Activated CD4-positive, alpha-beta T cell treated with anti-CD3 and anti-CD28 coated beads, Interleukin-2, amount 50 U/mL, for 16 hours (primary cell): ENCODE measurements around the gene OR51B2.
"Not testable (repeated sequence)": the region's sequence is repeated elsewhere in the genome, so short reads cannot be mapped to it uniquely, and the experiment has no call there.

Experiments used
- DNase-seq: peaks from one replicate; pipeline ENCODE4 v3.0.0-alpha.2; 2020

OR51B2 gene, protein sequence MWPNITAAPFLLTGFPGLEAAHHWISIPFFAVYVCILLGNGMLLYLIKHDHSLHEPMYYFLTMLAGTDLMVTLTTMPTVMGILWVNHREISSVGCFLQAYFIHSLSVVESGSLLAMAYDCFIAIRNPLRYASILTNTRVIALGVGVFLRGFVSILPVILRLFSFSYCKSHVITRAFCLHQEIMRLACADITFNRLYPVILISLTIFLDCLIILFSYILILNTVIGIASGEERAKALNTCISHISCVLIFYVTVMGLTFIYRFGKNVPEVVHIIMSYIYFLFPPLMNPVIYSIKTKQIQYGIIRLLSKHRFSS

DNA sequence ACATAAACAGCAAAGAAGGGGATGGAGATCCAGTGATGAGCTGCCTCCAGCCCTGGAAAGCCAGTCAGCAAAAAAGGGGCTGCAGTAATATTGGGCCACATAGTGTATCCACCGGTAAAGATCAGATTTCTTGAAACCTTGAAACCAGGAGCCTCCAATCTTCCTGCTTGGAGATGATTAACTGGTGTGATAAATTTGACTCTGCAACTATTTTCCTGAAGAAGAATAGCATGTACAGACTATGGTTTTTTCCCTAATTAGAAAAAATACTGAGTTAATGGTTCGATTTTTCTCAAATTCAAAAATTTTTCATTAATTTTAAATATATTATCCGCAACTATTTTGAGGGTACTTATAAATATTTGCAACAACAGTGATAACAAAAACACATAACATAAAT is at the start of gene OR51B2:
Gene OR51B2, minus strand, starts transcription at position 101 of the 400 bp plus-strand sequence. Its CDS starts 0 bp downstream, at position 101.
- DNase-seq, result no peak

DNA sequence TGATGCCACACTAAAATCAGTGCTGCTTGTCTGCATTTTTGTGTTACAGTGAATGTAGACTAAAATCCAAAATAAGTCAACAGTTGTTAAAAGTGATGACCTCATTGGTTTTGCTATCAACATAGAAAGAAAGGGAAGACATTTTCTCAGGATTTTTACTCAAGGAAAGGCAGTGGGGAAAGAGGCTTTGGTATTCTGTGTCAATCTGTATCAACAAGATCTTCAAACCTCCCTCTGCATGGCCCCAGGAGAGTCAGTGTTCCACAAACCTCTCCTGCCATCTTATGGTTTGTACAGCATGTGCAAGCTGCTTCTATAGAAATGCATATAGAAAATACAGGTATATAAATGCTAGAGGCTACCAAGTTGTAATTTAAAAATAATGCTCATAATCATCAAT is 45.7 kb upstream of the OR51B2 start:
- DNase-seq, result no peak

DNA sequence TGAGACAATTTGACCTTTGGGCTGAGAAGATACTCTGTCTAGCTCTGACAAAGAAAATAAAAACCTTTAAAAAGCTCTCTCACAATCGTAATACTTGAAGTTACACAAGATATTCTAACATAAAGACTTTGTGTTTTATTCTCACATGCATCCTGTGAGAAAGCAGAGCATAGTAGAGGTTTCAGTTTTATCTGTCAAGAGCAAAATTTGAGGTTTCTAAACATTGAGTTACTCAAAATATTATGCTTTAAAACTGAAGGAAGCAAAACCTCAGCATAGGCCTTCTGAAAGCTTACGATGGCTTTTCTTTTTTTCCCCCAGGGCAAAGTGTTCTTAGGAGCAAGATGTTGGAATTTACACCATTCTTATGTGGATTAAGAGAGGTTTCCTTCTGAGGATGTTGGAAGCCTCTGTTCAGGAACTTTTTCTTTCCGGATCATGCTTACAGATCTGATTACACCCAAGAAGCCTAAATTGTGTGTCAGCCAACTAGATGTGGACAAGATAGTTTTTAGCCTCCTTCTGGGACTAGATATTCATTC is 44.5 kb upstream of the OR51B2 start:
- no peak for DNase-seq

DNA sequence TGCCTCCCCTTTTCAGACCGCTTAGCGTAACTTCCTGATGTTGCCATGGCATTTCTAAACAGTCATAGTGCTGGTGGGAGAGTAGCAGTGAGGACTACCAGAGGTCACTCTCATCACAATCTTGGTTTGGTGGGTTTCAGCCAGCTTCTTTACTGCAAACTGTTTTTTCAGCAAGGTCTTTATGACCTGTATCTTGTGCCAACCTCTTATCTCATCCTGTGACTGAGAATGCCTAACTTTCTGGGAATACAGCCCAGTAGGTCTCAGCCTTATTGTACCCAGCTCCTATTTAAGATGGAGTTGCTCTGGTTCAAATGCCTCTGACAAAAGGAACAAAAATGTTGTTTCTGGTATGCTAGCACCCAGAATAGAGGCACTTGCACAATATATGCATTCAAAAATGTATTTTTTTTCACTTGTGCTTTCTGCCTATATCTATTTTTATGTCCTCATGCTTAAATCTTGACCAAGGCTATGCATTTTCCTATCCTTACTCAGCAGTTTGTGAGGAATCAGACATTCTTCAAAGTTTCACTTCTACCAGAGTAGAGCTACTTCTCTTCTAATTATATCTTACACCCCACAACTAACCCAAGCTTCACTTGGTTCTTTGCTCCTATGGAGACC is 43.5 kb upstream of the OR51B2 start:
- no peak for DNase-seq

DNA sequence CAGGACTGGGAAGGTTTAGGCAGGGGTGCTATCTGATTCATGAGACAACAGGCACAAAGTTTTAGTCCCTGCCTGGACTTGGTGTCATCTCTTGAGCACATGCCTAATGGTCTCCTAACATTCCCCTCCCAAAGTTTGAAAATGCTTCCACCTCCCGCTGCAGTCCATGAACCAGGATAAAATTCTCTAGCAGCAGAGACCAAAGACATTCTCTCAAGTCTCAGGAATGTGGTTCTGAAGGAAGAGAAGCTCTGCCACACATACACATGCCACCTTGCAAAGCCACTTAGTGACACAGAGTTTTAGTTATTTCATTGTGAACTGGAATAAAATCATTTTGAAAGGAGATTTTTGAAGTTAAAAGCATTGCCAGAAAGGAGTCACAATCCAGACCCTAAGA is 42.8 kb upstream of the OR51B2 start:
- no peak for DNase-seq

DNA sequence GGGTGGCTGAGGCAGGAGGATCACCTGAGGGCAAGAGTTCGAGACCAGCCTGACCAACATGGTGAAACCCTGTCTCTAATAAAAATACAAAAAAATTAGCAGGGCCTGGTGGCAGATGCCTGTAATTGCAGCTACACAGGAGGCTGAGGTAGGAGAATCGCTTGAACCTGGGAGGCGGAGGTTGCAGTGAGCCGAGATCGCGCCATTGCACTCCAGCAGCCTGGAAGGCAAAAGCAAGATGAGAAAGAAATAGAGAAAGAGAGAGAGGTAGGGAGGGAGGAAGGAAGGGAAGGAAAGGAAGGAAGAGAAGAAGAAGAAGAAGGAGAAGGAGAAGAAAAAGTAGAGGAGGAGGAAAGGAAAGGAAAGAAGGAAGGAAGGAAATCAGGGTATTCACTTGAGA is 42.3 kb upstream of the OR51B2 start:
- DNase-seq, result not testable (repeated sequence)

DNA sequence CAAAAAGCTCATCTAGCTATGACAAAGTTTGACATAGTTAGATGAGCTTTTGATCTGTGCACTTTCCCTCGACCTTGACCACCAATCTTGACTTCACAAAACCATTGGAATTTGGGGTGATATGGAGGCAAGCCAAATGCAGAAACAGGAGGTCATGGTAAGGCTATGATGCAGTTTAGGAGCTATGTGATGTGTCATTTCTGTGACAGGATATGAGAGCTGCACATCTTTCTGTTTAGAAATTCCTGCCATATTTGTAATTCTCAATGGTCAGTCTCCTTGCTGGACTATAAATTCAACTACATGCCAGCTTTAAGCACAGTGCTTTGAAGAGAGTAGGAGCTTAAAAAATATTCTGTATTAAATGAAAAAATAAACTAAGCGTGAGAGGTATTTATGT is 40.1 kb upstream of the OR51B2 start:
- no peak for DNase-seq

DNA sequence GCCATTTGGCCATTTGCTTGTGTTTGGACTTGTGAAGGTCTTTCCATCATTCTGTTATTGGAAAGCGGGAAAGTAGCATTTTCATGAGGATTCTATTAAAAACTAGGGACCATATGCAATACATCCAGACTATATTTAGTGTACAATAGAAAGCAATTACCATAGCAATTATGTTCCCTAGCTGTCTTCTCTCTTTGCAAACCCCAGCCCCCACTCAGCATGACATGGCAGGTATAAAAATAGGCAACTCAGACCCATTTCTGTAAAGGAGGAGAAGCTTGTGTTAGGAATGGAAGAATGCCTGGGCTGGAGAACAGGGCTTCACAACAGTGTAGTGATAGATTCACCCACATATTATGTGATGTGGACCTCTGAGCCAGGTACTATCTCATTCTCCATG is 39.6 kb upstream of the OR51B2 start:
- no peak for DNase-seq

DNA sequence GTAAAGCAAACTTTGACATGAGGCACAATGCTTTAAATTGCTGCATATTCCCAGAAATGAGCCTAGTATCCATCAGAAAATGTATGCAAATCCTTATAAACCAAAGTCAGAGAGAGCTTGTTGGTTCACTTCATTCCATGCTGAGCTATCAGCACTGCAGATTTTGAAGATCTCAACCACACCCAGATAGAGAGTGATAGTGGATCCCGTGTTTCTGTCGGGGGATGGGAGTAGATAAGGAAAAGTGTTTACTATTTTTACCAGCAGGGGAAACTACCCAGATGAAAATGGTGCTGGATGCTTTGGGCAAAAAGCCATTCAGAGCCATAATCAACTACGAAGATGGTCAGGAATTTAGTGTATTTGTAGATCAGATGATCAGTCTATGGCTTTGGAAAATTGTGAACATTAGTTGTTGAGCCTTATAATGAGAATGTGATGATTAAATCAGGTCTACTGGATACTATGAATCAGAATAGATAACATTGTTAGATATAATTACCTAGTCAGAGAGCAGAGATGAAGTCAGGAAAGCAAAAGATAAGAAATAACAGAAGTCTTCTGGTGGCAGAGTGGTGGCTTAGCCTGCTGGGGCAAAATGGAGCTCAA is 38.0 kb upstream of the OR51B2 start:
- DNase-seq, result no peak

DNA sequence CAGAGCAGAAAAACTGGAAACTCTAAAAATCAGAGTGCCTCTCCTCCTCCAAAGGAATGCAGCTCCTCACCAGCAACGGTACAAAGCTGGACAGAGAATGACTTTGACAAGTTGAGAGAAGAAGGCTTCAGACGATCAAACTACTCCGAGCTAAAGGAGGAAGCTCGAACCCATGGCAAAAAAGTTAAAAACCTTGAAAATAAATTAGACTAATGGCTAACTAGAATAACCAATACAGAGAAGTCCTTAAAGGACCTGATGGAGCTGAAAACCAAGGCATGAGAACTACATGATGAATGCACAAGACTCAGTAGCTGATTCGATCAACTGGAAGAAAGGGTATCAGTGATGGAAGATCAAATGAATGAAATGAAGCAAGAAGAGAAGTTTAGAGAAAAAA is 31.9 kb upstream of the OR51B2 start:
- not testable (repeated sequence) for DNase-seq

DNA sequence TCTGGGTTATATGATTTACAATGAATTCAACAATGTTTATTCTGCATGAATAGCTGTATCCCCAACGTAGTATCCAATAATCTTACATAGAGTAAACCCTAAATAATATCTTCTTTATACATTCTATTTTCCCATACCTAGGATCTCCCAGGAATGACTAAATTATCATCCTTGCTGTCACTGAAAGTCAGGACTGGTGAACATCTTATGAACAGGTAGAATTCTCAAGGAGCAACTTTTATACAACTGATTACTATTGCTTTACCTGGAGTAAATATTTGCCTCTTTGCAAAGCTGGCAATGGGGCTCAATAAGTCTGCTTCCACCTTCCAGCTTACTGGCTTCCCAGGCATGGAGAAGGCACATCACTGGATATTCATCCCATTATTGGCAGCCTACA is 27.1 kb upstream of the OR51B2 start, which contains the start of gene OR51B6:
Gene OR51B6, plus strand, starts transcription at position 301 of the 400 bp plus-strand sequence. Its CDS starts 0 bp downstream, at position 301.
- DNase-seq, result no peak

DNA sequence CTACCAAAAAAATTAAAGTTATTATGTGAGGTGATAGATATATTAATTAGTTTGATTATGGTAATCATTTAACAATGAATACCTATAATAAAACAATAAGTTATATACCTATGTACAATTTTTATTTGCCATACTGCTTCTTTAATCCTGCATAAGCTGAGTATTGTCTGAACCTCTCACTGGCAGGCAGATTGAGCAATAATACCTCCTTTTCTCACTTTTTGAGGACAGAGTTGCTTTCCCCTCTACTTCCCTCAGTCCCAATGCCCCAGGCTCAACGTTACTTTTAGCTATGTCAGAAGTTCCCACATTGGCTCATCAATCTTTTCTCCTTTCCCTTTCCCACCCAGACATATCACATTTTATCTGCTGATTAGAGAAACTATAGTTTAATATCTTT is 25.5 kb upstream of the OR51B2 start:
- no peak for DNase-seq

DNA sequence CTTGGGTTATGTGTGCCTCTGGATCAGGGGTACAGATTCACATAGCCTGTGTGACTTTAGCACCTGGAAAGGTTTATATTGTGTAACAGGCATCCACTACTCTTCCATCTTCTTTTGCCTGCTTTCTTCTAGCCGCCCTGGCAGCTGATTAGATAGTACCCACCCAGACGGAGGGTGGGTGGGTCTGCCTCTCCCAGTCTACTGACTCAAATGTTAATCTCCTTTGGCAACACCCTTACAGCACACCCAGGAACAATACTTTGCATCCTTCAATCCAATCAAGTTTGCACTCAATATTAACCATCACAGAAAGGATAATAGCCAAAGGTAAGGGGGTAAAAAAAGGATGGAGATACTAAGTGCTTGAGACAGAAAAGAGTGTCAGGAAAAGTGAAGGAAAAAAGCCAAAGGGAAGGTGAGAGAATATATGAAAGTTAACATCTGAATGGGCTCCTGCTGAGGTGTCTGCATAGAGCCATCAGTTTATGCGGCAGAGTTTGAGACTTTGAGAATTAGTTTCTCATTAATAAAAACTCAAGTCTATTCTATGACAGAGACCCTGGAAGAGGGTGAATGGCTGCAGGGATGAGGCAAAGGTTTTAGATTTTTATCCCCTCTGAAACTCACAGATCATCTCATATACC is 24.6 kb upstream of the OR51B2 start:
- DNase-seq, result no peak

DNA sequence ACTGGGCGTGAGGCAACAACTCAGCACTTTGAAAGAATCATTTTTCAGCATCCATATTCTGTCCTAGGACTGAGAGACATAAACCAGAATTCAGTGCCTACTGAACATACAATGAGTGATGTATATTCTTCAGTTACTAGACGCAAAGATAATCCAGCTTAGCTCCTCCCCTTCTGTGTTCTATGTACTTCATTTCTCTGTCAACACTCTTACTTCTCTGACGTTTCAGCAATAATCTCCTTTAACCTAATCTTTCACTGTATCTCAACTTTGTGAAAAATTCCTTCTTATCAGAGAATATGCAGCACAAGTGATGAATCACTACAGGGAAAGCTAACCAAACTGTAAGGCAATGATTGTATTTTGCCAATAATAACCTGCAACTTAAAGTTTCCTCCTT is 21.7 kb upstream of the OR51B2 start:
- no peak for DNase-seq

DNA sequence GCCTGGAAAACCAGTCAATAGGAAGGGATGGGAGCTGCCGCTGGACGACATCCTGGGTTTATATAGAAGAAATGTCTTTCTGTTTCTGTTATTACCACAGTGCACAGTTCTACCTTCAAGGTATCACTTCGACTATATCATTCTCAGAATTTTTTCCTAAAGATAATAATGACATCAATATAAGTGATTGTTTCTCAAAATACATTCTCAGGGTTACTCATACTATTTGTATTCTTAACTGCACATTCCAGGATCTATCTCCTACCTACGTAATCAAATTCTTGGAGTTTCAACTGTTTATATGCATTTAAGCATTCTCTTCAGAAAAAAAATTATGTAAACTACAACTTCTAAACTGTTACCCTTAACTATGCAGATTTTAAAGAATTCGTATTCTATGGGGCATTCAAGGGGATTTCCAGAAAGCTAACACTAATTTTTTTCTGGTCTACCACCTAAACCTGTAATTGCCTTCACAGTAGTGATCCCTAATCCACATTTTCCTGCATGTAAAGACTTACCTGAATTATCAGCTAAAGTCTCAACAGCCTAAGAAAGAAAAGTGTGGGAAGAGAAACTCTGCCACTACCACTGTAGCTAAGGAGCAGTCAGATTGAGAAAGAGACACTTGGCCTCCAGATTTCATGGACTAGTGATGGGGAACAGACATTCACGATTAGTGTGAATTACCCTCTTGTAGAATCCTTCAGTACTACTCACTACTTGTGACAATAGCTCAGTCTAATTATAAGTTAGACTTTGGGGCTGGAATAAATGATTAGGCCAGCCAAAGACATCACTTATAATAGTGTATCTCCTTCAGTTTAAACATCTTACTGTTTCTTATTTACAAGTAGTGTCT is 19.6 kb upstream of the OR51B2 start, which contains the start of gene OR51B5:
Gene OR51B5, minus strand, starts transcription at position 51 of the 862 bp plus-strand sequence. Its CDS starts 0 bp downstream, at position 51.
- no peak for DNase-seq

DNA sequence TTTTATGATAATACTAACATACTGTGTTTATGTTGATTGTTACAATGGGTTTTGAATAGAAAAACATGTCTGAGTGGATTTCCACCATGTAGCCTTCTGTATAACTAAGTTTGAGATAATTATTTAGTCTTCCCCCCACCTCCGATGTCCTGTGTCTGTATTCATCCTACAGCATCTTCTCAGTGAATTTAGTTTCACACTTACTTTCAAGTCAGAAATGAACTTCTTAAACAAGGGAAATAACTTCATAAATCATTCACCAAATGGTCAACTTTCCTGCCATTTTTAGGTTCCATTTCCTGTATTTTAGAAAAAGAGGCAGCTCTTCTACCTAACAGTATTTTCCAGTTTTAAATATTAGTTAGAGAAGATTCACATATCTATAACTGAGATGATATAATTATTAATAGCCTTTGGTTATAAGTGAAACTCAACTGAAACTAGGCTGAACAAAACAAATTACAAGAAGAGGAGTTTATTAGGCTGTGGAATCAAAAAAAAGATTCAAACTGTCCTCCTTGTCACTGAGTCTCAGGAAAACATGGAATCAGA is 15.8 kb upstream of the OR51B2 start:
- DNase-seq, result no peak

DNA sequence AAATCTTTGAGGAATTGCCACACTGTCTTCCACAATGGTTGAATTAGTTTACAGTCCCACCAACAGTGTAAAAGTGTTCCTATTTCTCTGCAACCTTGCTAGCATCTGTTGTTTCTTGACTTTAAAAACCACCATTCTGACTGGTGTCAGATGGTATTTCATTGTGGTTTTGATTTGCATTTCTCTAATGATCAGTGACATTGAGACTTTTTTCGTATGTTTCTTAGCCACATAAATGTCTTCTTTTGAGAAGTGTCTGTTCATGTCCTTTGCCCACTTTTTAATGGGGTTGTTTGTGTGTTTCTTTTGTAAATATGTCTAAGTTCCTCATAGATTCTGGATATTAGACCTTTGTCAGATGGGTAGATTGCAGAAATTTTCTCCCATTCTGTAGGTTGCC is 13.2 kb upstream of the OR51B2 start:
- DNase-seq, result not testable (repeated sequence)

DNA sequence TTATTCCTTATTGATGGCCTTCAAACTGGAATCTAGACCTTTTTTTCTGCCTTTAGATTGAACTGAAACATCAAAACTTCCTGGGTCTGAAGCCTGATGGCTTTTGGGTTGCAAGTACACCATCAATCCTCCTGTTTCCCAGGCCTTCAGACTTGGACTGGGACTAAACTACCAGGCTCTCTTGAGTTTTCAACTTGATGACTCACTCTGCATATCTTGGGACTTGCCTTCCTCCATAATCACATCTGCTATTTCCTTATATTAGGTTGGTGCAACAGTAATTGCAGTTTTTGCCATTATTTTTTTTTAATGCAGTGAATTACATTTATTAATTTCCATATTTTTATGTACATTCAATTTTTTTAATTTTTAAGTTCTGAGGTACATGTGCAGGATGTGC is 12.2 kb upstream of the OR51B2 start:
- no peak for DNase-seq

DNA sequence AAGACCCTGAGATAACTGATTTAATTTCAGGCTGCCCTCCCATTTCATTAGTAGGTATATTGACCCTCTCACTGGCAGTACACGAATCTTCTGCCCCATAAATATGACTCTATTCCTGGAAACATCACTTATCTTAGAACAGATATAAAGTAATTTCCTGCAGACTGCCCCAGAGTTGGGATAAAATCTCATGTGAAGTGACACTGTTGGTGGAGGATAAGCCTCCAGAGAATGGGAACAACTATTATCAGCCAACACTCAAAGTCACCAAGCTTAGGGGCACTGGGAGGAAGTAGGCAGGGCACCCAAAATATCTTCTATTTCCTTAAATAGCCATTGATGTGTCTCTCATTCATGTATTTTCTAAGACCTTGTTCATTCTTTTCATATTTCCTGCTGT is 11.1 kb upstream of the OR51B2 start:
- DNase-seq, result no peak

DNA sequence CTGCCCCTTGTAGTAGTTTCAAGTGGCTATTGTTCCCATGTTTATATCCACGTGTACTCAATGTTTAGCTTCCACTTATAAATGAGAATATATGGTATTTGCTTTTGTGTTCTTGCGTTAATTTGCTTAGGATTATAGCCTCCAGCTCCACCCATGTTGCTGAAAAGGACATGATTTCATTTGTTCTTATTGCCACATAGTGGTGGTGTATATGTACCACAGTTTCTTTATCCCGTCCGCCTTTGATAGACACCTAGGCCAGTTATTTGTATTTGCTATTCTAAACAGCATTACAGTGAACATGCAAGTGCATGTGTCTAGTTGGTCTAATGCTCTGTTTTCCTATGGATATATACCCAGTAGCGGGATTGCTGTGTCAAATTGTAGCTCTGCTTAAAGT is 6.8 kb downstream of the OR51B2 start:
- no peak for DNase-seq

DNA sequence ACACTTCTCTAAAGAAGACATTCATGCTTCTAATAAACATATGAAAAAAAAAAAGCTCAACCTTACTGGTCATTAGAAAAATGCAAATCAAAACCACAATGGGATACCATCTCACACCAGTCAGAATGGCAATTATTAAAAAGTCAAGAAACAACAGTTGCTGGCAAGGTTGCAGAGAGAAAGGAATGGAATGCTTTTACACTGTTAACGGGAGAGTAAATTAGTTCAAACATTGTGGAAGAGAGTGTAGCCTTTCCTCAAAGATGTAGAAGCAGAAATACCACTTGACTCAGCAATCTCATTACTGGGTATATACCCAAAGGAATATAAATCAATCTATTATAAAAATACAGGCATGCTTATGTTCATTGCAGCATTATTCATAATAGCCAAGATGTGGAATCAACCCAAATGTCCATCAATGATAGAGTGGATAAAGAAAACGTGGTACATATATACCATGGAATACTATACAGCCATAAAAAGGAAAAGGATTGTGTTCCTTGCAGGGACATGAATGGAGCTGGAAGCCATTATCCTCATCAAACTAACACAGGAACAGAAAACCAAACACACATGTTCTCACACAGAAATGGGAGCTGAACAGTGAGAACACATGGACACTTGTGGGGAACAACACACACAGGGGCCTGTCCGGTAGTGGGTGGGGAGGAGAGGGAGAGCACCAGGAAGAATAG is 10.6 kb downstream of the OR51B2 start:
- DNase-seq, result not testable (repeated sequence)
